GM18511 (cell line): ENCODE results near the gene ALDH1L1.

Experiments
- ATAC-seq: cut with Tn5 transposase; IDR thresholded peaks from one replicate; pipeline ENCODE4 v1.9.1; 2021; ENCODE audit warnings: mild to moderate bottlenecking, moderate library complexity; ENCODE audit not compliant: unreplicated experiment

ALDH1L1 gene

DNA sequence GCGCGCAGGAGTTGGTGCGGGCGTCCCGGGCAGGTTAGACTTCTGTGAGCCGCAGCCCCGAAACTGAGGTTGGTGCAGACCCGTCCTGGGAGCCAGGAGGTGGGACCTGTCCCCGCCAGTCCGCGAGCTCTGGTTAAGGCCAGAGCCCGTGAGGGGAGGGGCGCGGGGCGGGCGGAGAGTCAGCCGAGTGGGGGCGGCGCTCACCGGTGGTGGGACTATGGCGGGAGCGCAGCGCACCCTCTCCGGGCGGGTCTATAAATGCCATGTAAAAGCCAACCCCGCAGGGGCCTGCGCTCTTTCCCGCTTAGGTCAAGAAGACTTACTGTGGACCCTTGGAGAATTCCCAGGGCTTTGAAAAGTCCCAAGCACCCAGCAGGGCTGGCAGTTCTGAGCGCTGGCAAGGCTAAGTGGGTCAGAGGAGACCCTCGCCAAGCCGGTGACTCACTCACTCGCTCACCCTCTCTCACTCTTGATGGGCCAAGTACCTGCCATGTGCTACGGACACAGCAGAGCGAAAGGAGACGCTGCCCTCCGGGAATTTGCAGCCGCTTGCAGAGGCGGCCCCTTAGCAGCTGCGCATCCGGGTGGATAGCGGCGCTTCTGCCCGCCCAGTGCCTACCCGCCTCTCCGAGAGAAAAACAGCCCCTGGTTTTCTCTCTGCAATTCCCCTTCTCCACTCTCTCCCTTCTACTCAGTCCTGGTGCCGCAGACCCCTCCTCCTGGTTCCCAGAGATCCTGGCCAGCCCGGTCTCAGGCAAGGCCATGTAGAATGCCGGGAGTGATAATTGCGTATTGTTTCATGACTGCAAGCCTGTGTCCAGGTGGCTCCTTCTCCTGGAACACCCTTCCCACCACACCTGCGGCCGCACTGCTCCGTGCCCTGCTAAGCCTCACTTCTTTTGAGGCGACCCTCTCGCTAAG, at the start of gene ALDH1L1:
ALDH1L1 (minus strand) TSS at position 110 of the 921 bp plus-strand sequence. CDS start 19,607 bp downstream, outside the sequence.
- ATAC-seq = no peak

DNA sequence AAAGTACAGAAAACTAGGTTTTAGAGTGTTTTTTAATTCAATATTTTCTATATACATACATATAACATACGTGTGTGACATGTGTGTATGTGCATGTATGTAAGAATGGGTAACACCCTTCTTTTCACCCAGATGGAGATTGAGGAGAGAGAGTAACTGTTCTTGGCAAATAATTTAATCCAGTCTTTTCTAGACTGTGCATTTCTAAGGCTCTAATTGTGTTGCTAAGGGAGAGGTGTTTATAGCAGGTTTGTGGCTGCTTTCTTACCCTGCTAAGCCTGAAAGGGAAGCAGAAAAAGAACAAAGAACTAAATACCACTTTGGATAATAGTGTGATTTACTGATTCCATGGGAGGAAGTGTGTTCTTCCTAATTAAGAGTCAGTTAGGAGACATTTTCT, 46.0 kb upstream of the ALDH1L1 start:
- no peak for ATAC-seq

DNA sequence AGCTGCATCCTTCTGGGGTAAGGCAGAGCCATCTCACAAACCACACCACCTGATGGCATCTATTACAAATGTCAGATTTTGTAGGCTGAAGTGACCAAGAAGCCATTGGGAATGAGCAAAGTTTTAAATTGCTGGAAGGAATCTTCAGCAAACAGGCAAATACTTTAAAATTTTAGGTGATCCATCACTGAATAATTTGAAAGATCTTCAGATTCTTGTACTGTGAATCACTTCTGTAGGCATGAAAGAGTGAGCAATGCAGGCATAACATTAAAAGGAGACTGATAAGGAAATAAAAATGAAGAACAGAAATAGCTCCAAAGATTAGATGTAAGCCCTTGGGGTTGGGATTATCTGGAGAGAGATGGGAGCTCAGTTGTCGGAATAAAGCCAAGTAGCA, 36.0 kb upstream of the ALDH1L1 start:
- ATAC-seq = no peak

DNA sequence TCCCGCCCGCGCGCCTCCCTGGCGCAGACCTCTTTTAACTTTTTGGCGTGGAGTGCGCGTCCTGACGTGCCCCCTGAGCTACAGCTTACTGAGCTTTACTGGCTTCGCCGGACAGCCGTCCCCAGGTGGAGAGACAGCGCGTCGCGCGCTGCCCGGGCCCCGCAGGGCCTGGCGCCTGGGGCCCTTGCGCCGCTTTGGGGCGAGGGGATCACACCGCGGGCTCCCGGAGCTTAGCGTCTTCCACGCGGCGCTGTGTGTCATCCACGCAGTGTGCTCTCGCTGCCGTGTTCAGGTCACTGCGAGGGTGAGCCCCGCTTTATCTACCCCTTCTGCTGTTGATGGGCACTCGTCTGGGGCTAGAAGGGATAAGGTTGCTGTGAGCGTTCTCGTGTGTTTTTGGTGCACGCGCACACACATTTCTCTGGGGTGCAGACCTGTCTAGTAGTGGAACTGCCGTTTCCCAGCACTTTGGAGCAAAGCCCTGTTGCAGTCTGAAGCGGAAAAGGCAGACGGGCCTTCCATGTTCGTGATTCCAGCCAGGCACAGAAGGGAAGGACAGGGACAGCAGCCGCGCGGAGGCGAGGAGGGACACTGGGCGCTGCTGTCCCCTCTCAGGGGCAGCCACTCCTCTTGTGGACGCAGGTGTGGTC, 33.1 kb upstream of the ALDH1L1 start:
- ATAC-seq = no peak

DNA sequence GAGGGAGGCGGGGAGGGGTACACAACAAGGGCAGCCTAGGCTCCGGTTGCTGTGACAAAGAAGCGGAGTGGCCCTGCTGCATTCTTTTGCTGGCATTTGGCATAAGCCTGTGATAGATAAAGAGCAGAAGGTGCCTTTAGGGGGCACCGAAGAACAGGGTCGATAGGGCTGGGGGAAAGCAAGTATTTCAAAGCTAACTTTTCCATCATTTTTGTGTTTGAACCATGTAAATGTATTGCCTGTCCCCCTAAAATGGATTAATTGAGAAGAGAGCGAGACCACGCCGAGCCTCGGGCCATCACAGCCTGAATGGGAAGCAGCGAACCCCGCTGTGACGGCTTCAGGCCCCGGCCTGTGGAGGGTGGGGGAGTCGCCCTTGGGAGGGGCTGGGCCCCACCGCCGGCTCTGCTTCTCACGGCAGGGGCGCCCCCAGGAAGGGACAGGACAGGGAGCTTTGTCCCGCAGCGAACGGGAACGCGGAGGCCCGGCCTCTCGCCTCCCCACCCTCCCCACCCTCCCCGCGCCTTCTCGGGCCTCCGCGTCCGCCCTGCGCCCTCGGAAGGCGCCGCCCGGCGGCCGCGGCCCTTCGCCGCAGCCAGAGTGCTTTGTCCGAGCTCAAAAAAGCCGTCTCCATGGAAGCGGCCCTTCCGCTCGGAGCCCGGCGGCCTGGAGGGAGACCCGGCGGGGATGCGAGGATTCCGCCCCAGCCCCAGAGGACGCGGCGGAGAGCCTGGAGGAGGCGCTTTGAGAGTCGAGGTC, 32.4 kb upstream of the ALDH1L1 start:
- no peak for ATAC-seq

DNA sequence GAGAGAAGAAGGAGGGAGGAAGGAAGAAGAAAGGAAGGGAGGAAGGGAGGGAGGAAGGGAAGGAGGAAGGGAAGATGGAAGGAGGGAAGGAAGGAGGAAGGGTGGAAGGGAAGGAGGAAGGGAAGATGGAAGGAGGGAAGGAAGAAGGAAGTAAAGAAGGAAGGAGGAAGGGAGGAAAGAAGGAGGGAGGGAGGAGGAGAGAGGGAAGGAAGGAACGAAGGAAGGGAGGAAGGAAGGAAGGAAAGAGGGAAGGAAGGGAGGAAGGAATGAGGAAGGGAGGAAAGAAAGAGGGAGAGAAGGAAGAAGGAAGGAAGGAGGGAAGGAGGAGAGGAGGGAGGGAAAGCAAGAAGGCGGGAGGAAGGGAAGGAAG, 31.8 kb upstream of the ALDH1L1 start:
- no peak for ATAC-seq

DNA sequence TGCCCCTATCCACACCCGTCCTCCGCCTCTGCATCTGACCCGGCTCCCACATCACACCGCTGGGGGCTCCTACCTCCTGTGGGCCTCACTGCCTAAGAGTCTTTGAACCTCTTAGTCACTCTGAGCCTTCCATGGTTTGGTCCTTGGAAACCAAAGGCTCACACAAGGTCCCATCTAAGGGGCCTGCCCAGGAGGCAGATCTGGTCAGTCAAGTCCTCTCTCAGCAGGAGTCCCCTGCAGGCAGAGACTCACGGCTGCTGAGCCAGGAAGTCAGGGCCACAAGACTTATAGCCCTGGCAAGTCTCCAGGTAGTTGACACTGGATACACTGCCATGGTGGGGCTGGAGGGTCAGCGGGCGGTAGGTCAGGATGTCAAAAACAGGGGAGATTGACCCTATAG, 31.2 kb upstream of the ALDH1L1 start:
- no peak for ATAC-seq

DNA sequence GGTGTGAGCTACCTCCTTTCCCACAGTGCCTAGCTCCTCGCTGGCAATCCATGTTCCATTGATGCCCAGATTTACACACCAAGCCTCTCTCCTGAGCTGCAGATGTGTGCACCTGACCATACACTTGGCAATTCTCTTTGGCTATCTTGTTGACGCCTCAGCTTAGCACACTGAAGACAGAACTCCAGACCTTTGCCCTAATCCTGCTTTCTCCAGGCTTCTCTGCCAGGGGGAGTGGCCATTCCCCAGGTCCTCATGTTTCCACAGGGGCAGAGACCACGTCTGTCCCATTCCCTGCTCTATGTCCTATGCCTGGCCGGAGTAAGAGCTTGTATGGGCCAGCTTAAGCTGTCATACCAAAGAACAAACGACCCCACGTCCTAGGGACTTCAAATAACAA, 30.2 kb upstream of the ALDH1L1 start:
- ATAC-seq = no peak

DNA sequence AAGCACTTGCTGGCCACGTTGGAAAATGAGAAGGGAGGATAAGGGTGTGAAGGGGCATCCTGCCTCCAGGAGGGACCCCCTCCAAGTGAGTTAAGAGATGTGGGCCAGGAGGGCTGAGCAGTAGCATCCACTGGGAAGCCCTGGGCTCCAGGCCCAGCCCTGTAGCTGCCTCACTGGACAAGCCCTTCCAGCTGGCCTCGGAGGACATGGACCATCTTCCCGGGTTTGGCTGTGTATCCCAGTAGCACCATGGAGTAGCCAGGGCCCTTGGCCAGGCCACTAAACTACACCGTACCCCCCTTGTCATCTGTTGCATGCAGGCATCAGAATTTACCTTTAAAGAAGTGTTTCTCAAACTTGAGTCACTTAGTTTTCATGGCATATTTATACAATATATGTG, 29.4 kb upstream of the ALDH1L1 start:
- no peak for ATAC-seq

DNA sequence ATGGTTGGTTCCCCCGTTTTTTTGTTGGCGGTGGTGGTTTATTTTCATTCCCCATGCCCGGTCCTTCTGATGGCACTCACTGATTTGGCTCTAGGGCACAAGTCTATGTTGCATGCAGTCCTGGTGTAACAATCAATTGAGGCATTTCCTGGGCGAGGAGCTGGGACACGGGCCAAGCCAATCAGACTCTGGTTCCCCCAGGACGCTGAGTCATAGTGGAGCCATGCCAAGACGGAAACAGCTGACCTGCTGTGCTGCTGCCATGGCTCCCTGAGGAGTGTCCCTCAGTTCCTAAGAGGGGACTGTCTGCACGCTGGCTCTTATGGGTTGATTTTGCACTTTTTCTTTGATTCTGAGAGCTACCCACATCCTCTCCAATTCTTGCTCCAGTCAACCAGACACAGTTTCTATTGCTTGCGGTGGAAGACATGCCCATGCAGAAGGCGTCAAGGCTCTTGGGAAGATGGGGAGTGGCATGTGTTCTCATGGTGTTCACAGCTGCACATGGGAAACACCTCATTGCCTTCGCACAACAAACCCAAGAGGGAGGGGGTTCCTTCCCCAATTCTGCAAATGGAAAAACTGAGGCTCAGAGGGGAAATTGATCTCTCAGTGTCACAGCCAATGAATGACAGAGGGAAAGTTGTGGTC, 28.3 kb upstream of the ALDH1L1 start:
- ATAC-seq = no peak

DNA sequence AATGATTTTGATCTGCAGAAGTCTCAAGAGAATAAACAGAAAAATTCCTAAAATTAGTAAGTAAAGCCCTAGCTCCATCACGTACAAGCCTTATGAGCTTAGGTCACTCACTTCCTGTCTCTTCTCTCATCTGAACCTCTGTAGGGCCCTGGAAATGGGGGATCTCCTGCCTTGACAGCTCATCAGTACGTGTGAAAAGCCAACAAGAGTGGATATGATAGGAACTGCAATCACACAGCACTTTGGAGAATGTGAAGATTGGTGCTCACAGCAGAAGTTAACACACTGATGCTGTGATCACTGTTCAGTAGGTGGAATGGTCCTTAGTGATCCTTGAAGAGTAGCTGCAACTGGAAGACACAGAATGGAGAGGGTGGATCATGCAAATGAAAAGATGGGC, 27.8 kb upstream of the ALDH1L1 start:
- no peak for ATAC-seq

DNA sequence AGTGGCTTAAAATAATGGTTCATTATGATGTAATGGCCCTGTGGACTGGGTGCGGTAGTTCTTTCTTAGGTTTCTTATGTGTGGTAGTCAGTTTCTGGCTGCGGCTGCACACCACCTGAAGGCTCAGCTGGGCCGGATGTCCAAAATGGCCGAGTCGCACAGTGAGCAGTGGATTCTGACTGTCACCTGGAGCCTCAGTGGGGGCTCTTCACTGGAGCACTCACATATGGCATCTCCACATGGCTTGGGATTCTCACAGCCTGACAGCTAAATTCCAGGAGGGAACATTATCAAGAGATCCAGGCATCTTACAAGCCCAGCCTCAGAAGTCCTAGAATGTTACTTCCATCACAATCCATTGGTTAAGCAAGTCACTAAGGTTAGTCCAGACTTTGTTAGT, 26.8 kb upstream of the ALDH1L1 start:
- no peak for ATAC-seq

DNA sequence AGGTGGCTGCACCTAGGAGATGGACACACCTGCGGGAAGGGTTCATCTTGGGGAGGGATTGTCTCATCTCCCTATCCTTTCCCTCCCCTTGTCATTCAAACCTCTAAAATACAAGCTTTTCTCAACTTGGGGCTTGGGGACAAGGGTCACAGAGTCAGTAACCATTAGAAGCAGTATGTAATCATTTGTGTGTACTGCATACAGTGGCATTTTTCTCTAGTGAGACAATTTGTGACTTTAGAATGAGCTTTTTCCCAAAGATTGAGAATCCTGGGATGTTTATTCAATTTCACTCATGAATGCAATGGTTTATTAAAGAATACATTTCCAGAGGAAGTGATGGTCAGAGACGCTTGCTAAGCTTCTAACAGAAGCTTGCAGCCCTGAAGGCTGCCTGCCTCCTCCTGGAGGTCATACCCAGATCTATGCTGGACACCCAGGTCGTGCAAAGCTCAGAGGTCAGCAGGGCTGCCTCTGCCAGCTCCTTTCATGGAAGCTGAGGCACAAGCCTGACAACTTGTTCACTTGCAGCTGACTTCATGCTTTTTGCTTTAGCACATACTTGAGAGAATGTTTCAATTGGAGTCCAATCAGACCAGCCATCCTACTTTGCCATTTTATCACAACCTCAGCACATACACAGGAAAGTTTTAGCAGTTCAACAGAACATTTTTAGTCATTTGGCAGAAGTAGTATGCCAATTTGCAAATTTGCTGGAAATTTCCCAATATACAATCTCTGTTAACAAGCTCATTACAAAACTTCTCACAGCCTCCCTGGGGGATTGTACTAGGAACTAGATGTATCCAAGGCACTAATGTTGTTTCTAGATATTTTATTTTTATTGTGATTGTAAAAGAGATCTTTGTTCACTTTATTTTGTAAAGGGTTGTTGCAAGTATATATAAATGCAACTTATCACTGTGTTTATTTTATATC, 25.6 kb upstream of the ALDH1L1 start:
- no peak for ATAC-seq

DNA sequence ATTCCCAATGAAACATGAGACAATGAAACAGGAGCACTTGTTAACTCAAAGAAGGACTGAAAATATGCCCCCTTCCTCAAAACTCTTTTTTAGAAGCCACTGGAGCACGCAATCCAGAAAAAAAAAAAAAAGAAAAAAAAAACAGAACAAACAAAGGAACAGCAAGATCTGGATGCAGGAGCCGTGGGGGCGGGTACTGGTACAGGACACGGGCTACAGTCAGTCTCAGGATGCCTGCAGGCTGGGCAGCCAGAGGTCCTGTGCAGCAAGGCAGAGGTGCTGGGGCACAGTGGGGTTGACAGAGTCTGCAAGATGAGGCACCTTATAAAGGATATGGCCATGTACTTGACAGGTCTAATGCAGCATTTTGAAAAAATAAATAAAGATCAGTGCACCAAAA, 22.3 kb upstream of the ALDH1L1 start:
- no peak for ATAC-seq

DNA sequence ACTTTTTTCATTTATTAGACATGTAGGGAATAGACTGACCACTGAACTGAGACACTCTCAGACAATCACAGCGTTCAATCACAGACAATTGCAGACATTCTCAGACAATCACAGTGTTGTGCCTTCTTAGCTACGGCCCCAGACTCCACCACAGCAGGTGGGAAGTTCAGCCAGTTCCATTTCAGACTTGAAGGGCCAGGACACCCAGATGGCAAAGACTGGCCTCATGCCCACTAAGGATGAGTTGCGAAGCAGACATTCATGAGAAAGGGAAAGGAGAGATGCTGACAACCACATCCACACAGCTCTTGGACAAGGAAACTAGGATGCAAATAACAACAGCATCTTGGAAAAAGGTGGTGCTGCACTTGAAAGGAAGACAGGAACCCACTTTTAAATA, 21.9 kb upstream of the ALDH1L1 start:
- ATAC-seq = no peak

DNA sequence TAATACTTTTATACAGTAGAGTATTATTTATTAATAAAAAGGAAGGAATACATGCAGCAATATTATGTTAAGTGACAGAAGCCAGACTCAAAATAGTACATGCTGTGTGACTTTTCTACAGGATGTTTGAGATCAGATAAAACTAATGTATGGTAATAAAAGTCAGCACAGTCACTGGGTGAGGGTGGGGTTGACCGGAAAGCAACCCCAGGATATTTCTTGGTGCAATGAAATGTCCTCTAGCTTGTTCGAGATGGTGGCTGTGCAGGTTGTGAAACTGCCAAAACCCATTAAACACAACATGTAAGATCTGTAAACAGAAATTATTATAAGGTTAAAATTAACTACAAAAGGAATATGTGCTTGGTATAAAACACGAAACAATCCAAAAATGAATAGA, 20.8 kb upstream of the ALDH1L1 start:
- no peak for ATAC-seq

DNA sequence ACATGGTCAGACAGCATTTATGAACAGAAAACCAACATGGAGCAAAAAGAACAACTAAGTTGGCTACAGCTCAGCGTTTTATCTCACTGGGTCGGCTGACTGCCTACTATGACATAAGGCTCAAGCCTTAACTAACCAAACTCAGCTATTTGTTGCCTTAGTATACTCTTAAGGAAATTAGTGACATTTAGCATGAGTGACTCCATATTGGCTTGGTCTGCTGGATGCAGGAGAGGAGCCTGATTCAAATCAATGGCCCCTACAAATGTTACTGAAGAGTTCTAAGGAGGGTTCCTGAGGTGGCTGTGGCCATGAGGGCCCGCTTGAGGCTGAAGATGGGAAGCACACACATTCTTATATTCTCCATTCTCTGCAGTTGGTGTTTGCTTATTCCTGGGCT, 20.1 kb upstream of the ALDH1L1 start:
- no peak for ATAC-seq

DNA sequence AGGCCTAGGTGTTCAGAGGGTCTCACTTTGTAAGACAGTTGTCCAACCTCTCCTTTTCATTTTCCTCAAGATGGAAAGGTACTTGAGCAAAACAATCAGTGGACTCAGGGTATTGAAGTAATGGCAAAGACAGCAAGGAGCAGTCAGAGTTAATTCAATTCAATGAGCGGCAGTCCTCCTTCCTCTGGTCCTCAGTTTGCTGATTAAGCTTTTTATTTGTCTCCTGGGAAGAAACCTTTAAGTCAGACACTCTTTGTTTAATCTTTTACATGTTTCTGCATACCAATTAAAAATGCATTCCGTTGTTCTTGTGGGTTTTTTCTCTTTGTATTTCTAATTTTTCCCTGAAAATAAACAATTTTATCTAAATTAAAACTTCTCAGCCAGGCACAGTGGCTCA, 18.9 kb upstream of the ALDH1L1 start:
- ATAC-seq = no peak

DNA sequence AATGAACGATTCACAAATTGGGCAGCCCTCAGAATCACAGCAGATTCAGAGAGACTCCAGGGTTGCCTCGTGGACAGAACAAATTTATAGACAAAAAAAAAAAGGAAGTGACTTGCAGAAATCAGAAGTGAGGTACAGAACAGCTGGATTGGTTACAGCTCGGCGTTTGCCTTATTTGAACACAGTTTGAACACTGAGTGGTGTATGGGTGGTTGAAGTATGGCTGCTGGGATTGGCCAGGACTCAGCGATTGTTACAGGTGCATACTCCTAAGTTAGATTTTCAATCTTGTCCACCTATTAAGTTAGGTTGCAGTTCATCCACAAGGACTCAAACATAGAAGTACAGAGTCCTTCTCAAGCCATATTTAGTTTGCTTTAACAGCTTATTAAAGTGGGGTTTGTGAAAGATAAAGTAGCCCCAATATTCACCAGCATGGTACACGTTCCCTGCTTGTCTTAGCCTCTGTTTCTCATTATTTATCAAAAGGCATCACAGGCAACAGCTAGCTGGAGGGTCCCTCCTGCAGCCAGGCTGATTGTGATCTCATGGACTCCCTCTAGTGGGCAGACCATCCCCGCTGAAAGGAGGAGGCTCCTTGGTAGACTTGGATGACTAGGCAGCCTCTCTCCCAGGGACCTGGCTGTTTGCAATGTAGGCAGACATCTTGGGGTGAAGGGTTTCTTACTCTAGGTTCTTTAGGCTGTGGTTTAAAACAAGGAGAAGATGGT, 17.6 kb upstream of the ALDH1L1 start:
- ATAC-seq = no peak
